ENCODE data around the gene CENPS. TPM values are rescaled to one million over a fixed set of nuclear protein-coding genes. Genes with fewer than 3 reads are reported as not detected.

CENPS gene
- total and polyA plus RNA-seq, 2 of the 13 experiments (the other 11 are each of a cell fraction or from before 2014, with no cell fraction given) = 3.3 to 22.0 TPM

- TF ChIP-seq, protein P1, sequence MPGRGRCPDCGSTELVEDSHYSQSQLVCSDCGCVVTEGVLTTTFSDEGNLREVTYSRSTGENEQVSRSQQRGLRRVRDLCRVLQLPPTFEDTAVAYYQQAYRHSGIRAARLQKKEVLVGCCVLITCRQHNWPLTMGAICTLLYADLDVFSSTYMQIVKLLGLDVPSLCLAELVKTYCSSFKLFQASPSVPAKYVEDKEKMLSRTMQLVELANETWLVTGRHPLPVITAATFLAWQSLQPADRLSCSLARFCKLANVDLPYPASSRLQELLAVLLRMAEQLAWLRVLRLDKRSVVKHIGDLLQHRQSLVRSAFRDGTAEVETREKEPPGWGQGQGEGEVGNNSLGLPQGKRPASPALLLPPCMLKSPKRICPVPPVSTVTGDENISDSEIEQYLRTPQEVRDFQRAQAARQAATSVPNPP (CRISPR knock-in tag; IDR thresholded peaks at IDR 0.05) = no peak
- TF ChIP-seq ZNF510 (CRISPR knock-in tag; IDR thresholded peaks at IDR 0.05; ENCODE audit: low read depth) (no peak), CREB1 (IDR thresholded peaks at IDR 0.05) (no peak), CREB1 (CRISPR knock-in tag; IDR thresholded peaks at IDR 0.05) (peak; percentile 84), ZNF460 (CRISPR knock-in tag; IDR thresholded peaks at IDR 0.05; ENCODE audit: borderline replicate concordance) (peak; percentile 49; the same call in 1 of the 2 replicates), ZBTB7A (CRISPR knock-in tag; IDR thresholded peaks at IDR 0.05) (no peak), NBN (conservative IDR thresholded peaks at IDR 0.05) (no peak), ZIK1 (CRISPR knock-in tag; IDR thresholded peaks at IDR 0.05; ENCODE audit: borderline replicate concordance, low read depth) (no peak), ZMYM3 (CRISPR knock-in tag; IDR thresholded peaks at IDR 0.05) (peak; percentile 88), GATA4 (IDR thresholded peaks at IDR 0.05; ENCODE audit: borderline replicate concordance, low read depth) (0 out of 2 replicates have a peak, but pooled peaks have one; percentile 41), SIX1 (CRISPR knock-in tag; IDR thresholded peaks at IDR 0.05; ENCODE audit: borderline replicate concordance) (no peak), MEIS1 (CRISPR knock-in tag; IDR thresholded peaks at IDR 0.05; ENCODE audit: borderline replicate concordance) (no peak), BRD4 (CRISPR knock-in tag; IDR thresholded peaks at IDR 0.05) (peak; percentile 91), FOSL2 (CRISPR knock-in tag; IDR thresholded peaks at IDR 0.05) (peak; percentile 59), STAG1 (CRISPR knock-in tag; IDR thresholded peaks at IDR 0.05) (no peak), ZNF562 (CRISPR knock-in tag; IDR thresholded peaks at IDR 0.05; ENCODE audit: borderline replicate concordance) (no peak), ARNTL (CRISPR knock-in tag; IDR thresholded peaks at IDR 0.05) (peak; percentile 59; the same call in 1 of the 2 replicates), KAT2B (IDR thresholded peaks at IDR 0.05; ENCODE audit: borderline replicate concordance, low read depth, low read length) (no peak), HOXA9 (CRISPR knock-in tag; IDR thresholded peaks at IDR 0.05; ENCODE audit: borderline replicate concordance) (no peak), ZSCAN29 (CRISPR knock-in tag; conservative IDR thresholded peaks at IDR 0.05) (no peak), PRDM15 (CRISPR knock-in tag; IDR thresholded peaks at IDR 0.05) (no peak), RARA (CRISPR knock-in tag; IDR thresholded peaks at IDR 0.05) (peak; percentile 73), MXD3 (CRISPR knock-in tag; IDR thresholded peaks at IDR 0.05) (no peak; the same call in 1 of the 2 replicates), IKZF4 (CRISPR knock-in tag; IDR thresholded peaks at IDR 0.05; ENCODE audit: borderline replicate concordance, low read depth, not compliant biosample characterization) (no peak)
- TF ChIP-seq, protein P2, sequence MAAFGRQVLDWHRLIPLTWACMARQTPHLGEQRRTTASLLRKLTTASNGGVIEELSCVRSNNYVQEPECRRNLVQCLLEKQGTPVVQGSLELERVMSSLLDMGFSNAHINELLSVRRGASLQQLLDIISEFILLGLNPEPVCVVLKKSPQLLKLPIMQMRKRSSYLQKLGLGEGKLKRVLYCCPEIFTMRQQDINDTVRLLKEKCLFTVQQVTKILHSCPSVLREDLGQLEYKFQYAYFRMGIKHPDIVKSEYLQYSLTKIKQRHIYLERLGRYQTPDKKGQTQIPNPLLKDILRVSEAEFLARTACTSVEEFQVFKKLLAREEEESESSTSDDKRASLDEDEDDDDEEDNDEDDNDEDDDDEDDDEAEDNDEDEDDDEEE (CRISPR knock-in tag; IDR thresholded peaks at IDR 0.05) = peak; percentile 62; the same call in 1 of the 2 replicates
Observed at GRCh38 chr1:10474613-10475507, 44.6 kb downstream of the CENPS start, which contains the start of gene PEX14 (continued).
